Embryonic facial prominence (tissue), 1 donor: ENCODE data around the gene IMPDH2.

Source experiments
- DNase-seq: peaks from one replicate; pipeline ENCODE4 v3.0.0-alpha.2; 2016; ENCODE audit errors: extremely low spot score

IMPDH2 gene

GRCh38 chr3:48980295-48980694 is 48.9 kb downstream of the IMPDH2 start:
- no peak for DNase-seq

- no peak for DNase-seq
These were observed 49.7 kb downstream of the IMPDH2 start for GRCh38 chr3:48979451-48979850.
